Measurements from ENCODE around the gene FRMD4A.
"Not testable (repeated sequence)": the region's sequence is repeated elsewhere in the genome, so short reads cannot be mapped to it uniquely, and the experiment has no call there.

Gene FRMD4A

GRCh38 chr10:13803566-13804554 lies 526.9 kb downstream of the FRMD4A start:
- no peak for DNase-seq

DNA sequence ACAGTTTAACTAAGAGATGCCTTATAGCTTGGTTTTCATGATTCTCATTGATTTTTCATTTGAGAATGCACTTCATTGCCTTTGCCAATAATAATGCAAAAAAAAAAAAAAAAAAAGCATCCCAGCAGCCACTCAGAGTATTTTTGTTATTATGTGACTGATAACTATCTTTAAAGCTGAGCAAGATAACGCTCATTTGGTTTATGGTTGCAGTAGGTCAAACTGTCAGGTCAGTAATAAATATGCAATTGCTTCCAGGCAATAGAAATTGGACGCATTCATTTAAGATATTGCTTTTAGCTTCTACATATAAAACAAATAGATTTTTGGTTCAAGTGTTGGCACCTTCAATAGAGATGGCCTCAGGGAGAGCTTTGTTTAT lies 528.8 kb downstream of the FRMD4A start:
- DNase-seq, result no peak

GRCh38 chr10:13801156-13801906 lies 529.4 kb downstream of the FRMD4A start:
- DNase-seq, result no peak

DNA sequence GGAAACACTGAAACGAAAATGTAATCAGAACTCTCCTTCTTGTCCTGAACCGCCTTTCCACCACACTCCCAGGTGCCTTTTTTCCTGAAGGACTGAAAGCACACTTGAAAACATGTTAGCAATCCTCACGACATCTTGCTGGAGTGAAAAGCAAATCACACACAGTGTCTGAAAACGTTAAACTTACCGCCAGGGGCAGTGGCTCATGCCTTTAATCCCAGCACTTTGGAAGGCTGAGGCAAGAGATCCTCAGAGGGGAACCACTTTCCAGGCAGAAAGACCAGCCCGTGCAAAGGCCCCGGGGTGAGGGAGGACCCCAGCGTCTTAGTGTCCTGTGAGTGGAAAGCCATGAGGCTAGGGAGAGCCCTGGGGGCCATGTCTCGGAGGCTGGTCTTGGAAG lies 533.6 kb downstream of the FRMD4A start:
- DNase-seq, result no peak

GRCh38 chr10:13795653-13796555 lies 534.8 kb downstream of the FRMD4A start:
- DNase-seq, result no peak

- DNase-seq, result no peak
These were observed 535.6 kb downstream of the FRMD4A start for GRCh38 chr10:13794992-13795612.

DNA sequence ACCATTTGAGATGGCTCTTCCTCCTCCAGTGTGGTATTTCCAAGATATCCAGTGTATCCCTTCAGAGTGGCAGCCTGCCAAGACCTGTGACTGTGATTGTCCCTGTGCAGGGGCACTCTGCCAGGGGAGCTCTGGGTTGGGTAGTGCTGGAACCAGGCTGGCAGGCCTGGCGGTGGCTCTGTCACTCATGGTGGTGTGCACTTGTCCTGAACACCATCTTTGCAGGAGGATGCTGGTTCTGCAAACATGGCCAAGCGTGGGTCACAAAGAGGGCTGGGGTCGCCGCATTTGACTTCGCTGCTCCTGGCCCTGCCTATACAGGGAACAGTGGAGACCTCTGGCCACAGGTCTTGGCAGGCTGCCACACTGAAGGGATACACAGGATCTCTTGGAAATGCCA lies 538.7 kb downstream of the FRMD4A start:
- DNase-seq, result no peak

DNA sequence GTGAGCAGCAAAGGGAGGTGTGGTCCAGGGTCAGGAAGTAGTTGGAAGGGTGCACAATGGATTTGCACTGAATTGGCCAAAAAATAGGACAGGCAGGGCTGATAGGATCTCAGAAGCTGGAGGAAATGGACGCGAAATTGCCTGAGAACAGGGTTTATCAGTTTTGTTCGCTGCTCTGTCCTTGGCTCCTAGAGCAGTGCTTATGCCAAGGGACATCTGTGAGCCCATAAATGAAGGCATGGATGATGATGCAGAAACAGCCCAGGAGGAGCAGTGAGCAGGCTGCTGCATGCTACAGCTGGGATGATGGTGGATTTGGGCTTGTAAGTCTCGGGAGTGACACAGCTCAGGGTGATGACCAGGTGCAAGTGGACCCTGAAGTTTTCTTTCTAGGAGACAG lies 539.2 kb downstream of the FRMD4A start:
- no peak for DNase-seq

- peak; percentile 55 for DNase-seq
These were observed 540.5 kb downstream of the FRMD4A start for GRCh38 chr10:13790196-13790595.

GRCh38 chr10:13789448-13789829 lies 541.3 kb downstream of the FRMD4A start:
- no peak for DNase-seq

GRCh38 chr10:13788711-13789447 lies 541.8 kb downstream of the FRMD4A start:
- DNase-seq, result peak; percentile 69

GRCh38 chr10:13788320-13788600 lies 542.5 kb downstream of the FRMD4A start:
- no peak for DNase-seq

DNA sequence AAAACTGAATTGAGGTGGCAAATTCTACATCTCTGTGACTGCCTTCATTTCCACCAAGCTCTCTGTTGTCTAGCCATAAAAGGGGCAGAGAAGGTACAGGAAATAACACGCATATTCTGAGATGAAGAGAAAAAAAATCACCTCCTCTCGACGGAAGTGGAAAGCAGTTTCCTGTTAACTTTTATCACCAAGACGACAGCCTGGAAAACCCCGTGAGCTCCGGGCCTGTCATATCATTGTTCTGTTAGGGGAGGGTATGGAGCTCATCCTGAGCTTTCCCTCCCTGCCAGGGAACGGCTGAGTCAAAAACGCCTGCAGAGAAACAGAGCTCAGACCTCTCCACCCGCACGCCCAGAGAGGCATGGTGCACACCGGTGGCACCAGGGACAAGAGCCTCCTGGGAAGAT lies 543.7 kb downstream of the FRMD4A start:
- no peak for DNase-seq

DNA sequence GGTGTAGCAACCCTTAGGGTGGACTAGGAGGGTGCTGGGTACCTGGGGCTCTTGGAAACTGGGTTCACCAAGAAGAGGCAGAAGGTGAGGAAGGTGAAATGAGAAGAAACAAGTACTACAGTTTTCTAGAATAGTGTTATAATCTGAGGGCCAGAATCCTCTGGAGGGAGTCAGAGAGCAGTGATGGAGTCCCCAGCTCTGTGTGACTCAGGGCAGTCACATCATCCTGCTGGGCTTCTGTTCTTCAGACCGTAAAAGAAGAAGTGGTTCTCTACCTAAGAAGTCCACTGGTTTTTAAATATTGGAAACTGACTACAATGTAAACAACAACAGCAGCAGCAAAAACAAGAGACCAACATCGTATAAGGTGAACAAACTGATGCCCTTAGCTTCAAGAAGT lies 546.7 kb downstream of the FRMD4A start:
- DNase-seq, result no peak

- no peak for DNase-seq
These were observed 551.0 kb downstream of the FRMD4A start for GRCh38 chr10:13779748-13780147.

DNA sequence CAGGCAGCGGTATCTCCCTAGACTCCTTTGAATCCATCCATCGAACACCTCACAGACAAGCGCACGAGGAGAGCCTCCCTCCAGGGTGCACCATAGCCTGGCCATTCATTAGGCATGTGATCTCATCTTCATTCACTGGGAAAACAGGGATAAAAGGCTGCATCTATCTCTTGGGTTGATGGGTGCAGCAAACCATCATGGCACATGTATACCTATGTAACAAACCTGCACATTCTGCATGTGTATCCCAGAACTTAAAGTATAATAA lies 552.1 kb downstream of the FRMD4A start:
- DNase-seq, result not testable (repeated sequence)

- DNase-seq, result no peak
These were observed 553.8 kb downstream of the FRMD4A start for GRCh38 chr10:13776861-13777311.

DNA sequence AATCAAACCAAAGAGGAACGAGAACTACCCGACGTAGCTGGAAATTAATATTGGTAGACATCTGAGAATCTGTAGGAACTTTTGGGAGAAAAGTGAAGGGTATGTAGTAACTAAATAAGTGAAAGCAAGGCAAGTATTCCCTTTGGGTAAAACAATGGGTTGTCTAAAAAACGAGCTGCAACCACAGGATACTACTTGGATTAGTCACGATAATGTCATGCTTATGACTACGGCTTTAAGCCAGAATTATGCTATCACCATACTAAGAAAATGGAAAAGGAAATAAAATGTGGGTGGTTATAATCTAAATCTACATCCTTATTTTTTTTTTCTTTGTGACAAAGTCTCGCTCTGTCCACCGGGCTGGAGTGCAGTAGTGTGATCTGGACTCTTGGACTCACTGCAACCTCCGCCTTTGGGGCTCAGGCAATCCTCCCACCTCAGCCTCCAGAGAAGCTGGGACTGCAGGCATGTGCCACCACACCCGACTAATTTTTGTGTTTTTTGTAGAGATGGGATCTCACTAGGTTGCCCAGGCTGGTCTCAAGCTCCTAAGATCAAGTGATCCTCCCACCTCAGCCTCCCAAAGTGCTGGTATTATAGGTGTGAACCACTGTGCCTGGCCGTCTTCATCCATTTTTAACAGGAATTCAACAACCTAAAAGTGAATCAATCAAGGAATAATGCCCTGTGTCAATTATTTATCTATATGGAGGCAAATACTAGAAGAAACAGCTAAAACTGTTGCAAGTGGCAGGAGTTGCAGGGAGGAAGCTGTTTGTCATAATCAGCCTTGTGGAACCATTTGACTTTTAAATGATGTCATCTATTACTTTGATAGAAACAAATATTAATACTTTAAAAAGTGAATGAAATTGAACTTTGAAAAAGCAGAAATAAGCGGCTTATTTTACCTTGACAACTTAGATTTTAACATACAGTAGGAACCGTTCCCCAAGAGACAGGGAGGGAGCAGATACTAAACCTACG lies 554.6 kb downstream of the FRMD4A start:
- DNase-seq, result no peak

GRCh38 chr10:13774303-13774893 lies 556.3 kb downstream of the FRMD4A start:
- no peak for DNase-seq

DNA sequence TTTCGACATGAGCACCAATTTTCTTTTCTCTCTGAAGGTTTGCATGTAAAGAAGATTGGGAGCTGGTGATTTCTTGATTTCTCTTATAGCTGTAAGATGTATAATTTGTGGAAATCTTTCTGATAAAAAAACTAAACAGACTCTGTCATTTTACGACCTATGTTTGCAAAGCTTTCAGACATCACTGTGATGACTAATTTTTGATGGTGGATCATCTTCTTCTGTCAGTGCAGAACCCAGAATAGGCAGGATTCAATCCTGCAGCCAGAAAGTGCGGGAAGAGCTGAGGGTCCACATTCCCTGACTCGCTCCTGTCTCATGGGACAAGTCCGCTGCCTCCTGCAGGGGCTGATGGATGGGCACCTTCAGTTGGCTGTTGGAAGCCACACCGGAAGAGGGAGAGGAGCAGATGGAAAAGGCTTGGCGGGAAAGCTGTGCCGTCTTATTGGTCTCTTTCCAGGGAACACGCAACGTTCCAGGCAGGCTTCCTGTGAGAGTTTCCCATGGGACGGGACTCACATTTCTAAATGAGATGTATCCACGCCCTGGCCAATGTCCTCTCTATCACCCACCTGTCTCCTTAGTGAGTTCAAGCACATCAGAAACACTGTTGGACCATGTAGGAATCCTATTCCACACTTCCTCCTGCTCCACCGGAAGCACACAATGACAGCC lies 557.1 kb downstream of the FRMD4A start:
- DNase-seq, result no peak
